NCI-H1417 (cell line): ENCODE results near the gene MTERF1.

ENCODE experiments used
- DNase-seq, 3 experiments: peaks; one replicate each; lab custom pipeline; 2025; lab: John Stamatoyannopoulos, UW

Gene MTERF1

DNA sequence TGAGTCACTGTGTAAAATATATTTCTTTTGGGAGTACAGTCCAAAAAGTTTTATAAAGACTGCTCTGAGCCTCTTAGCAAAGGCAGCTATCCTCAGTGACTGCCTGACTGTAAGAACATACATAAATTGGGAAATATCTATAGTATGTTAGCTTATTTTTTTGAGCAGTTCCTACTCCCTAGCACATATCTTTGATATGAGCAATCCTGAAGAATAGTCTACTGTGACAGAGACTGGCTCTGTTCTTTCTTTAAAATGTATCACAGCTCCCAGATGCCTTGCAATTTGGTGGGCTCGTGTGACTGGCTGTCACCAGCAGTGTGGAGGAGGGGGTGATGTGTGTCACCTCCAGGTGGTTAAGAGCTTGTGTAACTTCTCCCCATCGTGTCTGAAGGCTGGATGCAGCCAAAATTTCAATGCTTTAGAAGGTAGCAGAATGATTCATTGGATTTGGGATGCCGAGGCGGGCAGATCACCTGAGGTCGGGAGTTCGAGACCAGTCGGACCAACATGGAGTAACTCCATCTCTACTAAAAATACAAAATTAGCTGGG is 47.9 kb downstream of the MTERF1 start:
- DNase-seq: no peak

DNA sequence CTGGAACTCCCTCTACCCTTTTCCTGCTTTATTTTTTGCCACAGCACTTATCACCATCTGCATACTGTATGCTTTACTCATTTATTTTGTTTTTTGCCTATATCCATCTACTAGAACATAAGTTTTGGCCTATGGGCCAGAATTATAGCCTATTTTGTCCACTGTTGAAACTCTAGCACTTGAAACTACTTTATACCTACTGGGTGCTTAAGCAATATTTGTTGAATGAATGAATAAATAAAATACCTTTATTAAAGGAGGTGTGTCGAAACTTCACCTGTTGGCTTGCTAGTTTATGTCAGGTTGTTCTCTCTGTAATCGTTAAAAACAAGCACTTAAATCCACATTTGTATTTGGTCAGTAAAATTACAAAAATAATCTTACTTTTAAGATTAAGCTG is 53.3 kb downstream of the MTERF1 start:
- no peak for DNase-seq

DNA sequence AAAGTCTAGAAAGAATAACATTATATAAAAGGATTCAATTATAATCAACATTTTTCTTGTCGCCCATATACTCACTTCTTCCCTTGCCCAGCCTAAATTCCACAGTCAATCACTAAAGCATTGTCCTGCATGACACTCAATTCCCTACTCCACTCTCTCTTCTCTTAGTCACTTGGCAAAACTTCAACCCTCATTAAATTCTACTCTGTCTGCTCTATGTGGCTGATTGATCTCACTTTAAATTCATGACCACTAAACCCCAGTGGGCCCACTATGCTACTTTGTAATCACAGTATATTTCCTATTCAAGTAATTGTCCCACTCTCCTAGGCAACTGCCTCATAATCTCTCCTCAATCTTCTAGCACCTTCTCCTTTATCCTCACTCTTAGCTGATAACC is 54.1 kb downstream of the MTERF1 start:
- no peak for DNase-seq

DNA sequence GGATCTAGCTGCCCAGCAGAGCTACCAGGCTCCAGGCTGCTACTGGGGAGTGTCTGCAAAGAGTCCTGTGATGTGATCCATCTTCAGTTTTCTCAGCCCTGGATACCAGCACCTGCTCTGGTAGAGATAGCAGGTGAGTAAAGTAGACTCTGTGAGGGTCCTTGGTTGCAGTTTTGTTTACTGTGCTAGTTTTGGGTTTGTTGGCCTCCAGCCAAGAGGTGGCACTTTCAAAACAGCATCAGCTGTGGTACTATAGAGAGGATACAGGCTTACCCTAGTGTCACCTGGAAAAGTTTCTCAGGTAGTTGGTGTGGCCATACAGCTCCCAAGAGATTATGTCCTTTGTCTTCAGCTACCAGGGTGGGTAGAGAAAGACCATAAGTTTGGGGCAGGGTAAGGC is 56.3 kb downstream of the MTERF1 start:
- peak in 1 of 3 experiments; percentile 10 for DNase-seq
